Stomach smooth muscle (tissue), 2 donors: Measurements from ENCODE around the gene LRP10.

ENCODE experiments used
- H3K27ac ChIP-seq: one replicate; pipeline ENCODE4 v1.7.0; 2013; ENCODE audit warnings: mild to moderate bottlenecking, low read length, inconsistent platforms
- H3K27me3 ChIP-seq, 2 donors: one replicate each; pipeline ENCODE4 v1.7.0; 2013; ENCODE audit warnings: low read length in 2 of 2; ENCODE audit not compliant: insufficient read depth in 2 of 2, control insufficient read depth in 1 of 2
- H3K36me3 ChIP-seq, 2 donors: one replicate each; pipeline ENCODE4 v1.7.0; 2013; ENCODE audit warnings: low read length in 2 of 2; ENCODE audit not compliant: control insufficient read depth in 2 of 2, insufficient read depth in 2 of 2
- H3K4me1 ChIP-seq: one replicate; pipeline ENCODE4 v1.7.0; 2013; ENCODE audit warnings: low read length; ENCODE audit not compliant: control insufficient read depth, insufficient read depth
- H3K4me3 ChIP-seq, 2 donors: one replicate each; pipeline ENCODE4 v1.7.0; 2013; ENCODE audit warnings: low read length in 2 of 2
- H3K9ac ChIP-seq, 2 donors: one replicate each; pipeline ENCODE4 v1.7.0; 2013; ENCODE audit warnings: low read length in 2 of 2, mild to moderate bottlenecking in 1 of 2
- H3K9me3 ChIP-seq, 2 donors: one replicate each; pipeline ENCODE4 v1.7.0; 2013; ENCODE audit warnings: low read length in 2 of 2; ENCODE audit not compliant: control insufficient read depth in 2 of 2
- donor health status: healthy.
- donor health status: Pancreatic carcinoma.

Gene LRP10

DNA sequence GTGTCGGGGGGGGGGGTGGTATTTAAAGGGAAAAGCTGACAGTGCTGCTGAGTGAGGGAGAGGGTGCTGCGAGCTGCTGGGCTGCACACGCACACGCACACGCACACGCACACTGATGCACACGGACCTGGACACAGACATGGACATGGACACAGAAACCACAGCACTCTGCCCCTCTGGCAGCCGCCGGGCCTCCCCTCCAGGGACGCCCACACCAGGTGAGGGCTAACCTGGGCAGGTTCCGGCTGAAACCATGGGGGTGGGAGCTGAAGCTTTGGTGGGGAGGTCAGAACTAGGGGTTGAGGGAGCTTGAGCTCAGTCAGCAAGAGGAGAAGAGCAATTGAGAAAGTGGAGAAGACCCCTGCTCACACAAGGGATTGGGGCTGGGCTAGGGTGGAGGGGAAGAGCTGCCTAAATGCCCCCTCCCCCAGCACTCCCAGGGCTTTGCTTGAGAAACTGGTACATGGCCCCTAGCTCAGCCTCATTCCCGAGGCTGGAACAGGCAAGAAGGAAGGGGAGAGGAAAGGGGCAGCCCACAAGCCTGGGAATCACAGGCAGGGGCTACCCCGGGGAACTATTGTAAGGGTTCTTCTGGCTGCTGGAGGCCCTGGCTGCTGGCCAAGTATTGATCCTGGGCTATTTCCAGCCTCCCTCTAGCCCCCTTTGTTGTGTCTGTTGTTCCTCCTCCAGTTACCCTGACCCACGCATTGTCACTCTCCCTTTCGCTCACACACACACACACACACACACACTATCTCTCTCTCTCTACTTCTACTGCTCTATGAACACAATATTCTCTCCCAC lies 11.8 kb downstream of the LRP10 start, which contains the start of gene REM2:
Gene REM2, plus strand, starts transcription at position 50 of the 804 bp plus-strand sequence. Its CDS starts 66 bp downstream, at position 116.
- Histone ChIP-seq H3K27me3 (peaks cover 0 to 20% of the 10 kb centered on the region in 2 donors), H3K27ac (no peak within 1 kb of the TSS), H3K9ac (peak within 1 kb of the TSS in 1 of 2 donors; percentile 23), H3K4me3 (no peak within 1 kb of the TSS), H3K4me1 (peaks cover 30% of the 10 kb centered on the region), H3K9me3 (no peaks in the 10 kb centered on the region), H3K36me3 (peaks cover 2 to 3% of the 10 kb centered on the region in 2 donors)

DNA sequence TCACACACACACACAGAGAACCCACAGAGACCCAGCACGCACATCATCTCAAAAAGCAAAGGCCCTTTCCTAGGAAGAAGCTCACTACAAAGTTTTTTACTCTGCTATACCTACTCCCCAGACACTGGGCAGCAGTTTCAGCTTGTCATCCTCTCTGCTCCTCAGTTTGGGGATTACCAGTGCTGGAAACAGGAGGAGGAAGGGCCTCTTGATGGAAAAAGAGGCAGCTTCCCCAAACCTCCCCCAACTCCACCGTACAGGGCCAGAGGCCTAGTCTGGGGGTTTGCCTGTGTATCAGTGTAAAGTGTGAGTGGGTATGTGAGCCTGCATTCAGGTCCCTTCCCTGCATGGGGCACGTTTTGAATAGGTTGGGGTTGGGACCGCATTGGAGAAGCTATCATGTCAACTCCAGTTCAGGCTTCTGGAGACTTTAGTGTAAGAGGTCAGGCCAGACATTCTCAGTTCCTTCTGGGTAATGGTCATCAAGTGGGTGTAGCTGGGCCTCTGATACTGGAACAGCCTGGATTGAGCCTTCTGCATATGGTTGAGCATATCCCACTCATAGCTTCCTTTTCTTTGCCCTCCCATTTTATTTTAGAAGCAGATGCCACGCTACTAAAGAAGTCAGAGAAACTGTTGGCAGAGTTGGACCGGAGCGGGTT lies 12.7 kb downstream of the LRP10 start:
- H3K27me3 ChIP-seq = peaks cover 0 to 20% of the 10 kb centered on the region in 2 donors
- no peak overlapping the region for H3K4me3 ChIP-seq
- peaks cover 30% of the 10 kb centered on the region for H3K4me1 ChIP-seq
- no peak overlapping the region for H3K27ac ChIP-seq
- H3K9me3 ChIP-seq = no peaks in the 10 kb centered on the region
- H3K36me3 ChIP-seq = peaks cover 0 to 3% of the 10 kb centered on the region in 2 donors
- no peak overlapping the region for H3K9ac ChIP-seq

DNA sequence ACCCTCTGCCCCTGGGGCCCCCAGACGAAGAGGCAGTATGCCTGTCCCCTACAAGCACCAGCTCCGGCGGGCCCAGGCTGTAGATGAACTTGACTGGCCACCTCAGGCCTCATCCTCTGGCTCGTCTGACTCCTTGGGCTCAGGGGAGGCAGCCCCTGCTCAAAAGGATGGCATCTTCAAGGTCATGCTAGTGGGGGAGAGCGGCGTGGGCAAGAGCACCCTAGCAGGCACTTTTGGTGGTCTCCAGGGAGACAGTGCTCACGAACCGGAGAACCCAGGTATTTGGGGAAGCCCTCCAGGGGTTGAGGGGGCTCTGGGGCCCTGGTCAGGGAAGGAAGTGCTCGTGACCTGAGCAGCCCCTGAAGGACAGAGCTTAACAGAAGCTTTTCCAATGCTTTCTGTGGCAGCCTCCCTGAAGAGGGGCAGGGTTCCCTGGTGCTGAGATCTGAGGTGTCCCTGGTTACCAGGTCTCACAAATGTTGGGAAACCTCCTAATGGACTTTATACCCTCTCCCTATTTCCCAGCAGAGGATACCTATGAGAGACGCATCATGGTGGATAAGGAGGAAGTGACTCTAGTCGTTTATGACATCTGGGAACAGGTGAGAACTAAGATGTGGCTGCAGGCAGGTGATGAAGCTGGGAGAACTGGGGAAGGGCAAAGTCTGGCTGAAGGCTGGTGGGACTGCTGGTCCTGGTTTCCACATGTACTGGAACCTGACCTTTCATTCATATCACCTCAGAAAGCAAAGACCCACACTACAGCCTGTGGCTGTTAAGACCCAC lies 13.4 kb downstream of the LRP10 start:
- no peaks in the 10 kb centered on the region for H3K9me3 ChIP-seq
- H3K27me3 ChIP-seq = peaks cover 0 to 20% of the 10 kb centered on the region in 2 donors
- H3K27ac ChIP-seq = no peak overlapping the region
- no peak overlapping the region for H3K4me3 ChIP-seq
- H3K36me3 ChIP-seq = no peaks in the 10 kb centered on the region
- peaks cover 30% of the 10 kb centered on the region for H3K4me1 ChIP-seq
- H3K9ac ChIP-seq = no peak overlapping the region

DNA sequence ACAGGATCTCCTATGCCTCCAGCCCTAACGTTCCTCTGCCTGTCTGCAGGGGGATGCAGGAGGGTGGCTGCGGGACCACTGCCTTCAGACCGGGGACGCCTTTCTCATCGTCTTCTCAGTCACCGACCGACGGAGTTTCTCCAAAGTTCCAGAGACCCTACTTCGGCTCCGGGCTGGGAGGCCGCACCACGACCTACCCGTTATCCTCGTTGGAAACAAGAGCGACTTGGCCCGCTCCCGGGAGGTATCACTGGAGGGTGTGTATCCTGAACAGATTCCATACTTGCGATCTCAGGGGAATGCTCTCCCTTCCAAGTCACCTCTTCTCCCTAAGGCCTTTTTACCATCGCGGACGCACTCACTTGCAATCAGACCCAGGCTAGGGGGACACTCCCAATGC lies 14.4 kb downstream of the LRP10 start:
- Histone ChIP-seq H3K27me3 (peaks cover 0 to 20% of the 10 kb centered on the region in 2 donors), H3K4me1 (peaks cover 30% of the 10 kb centered on the region), H3K4me3 (peak overlapping the region in 1 of 2 donors; percentile 72), H3K9me3 (no peaks in the 10 kb centered on the region), H3K9ac (no peak overlapping the region), H3K36me3 (no peaks in the 10 kb centered on the region), H3K27ac (no peak overlapping the region)

DNA sequence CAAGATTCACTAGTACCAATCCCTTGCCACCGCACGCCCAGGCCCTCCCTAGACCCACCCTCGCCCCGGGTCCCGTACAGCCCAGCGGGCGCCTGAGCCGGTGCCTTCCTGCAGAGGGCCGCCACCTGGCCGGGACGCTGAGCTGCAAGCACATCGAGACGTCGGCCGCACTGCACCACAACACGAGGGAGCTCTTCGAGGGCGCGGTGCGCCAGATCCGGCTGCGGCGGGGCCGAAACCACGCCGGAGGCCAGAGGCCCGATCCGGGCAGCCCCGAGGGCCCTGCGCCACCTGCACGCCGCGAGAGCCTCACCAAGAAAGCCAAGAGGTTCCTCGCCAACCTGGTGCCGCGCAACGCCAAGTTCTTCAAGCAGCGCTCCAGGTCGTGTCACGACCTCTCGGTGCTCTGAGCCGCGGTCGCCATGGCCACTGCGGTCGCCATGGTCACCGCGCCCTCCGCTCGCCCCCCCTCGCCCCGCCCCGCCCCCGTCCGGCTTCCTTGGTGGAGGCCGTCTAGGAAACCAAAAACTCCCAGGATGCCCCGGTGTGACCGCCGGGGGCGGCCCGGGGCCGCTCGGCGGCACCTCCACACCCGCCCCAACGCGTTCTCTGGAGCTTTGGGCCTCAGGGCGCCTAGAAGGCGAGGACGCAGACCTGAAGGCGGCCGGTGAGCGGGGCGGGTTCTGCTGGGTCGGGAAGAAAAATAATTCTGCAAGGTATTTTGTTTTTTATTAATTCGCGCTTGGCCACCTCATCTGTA lies 15.1 kb downstream of the LRP10 start:
- Histone ChIP-seq H3K9ac (peak overlapping the region; percentile 48 to 62), H3K27ac (no peak overlapping the region), H3K4me3 (peak overlapping the region; percentile 62 to 72), H3K27me3 (peaks cover 0 to 20% of the 10 kb centered on the region in 2 donors), H3K9me3 (no peaks in the 10 kb centered on the region), H3K4me1 (peaks cover 30% of the 10 kb centered on the region), H3K36me3 (no peaks in the 10 kb centered on the region)

DNA sequence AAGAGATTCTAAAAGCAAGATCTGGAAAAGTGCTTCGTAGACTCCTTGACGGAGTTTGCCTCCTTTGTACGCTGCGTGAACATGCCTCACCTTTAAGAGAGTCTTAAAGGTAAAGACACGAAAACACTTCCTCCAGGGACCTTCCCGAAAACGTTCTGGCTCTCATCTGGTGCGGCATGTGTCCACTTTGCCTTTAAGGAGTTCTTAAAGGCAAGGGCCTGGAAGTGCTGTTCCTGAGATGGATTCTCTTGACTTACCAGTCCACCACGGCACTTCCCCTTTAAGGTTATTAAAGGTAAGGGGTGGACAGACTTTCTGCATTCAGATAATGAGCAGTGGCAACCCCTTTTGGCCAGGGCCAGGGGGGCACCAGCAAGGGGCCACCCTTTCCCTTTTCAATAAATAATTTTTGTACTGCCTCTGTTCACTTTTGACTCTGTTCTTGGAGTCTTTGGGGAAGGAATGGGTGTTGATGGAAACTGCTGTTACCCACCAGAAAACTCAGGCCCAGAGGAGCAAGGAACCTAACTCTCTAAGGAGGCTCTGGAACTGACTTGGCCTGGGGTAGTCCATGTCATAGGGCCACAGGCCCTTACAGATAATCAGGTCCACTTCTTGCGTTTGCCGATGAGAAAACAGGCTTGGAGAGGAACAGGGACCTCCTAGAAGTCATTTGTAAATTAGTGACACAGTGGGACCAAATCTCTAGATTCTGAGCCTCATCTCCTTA lies 15.9 kb downstream of the LRP10 start:
- H3K27me3 ChIP-seq = peaks cover 0 to 20% of the 10 kb centered on the region in 2 donors
- H3K4me3 ChIP-seq = peak overlapping the region; percentile 62 to 72
- H3K9ac ChIP-seq = peak overlapping the region; percentile 48 to 62
- no peaks in the 10 kb centered on the region for H3K36me3 ChIP-seq
- H3K27ac ChIP-seq = no peak overlapping the region
- H3K4me1 ChIP-seq = peaks cover 29% of the 10 kb centered on the region
- no peaks in the 10 kb centered on the region for H3K9me3 ChIP-seq

DNA sequence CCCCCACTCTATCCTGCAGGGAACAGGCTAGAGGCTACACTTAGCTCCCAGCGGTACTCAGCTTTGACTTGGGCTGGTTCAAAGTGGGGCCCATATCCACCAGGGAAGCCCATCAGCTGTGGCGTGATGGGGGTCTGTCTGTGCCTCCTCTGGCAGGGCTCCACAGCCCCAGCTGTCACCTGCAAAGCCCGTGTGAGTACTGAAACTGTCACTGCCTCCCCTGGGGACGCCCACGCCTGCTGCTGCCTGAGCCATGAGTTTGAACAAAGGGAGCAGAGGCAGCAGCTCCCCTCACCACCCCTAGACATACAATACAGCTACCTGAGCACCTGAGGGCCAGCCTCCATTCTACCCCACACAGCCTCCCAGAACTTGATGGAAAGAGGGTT lies 16.4 kb downstream of the LRP10 start:
- Histone ChIP-seq H3K4me3 (peak overlapping the region in 1 of 2 donors; percentile 3), H3K9me3 (no peaks in the 10 kb centered on the region), H3K9ac (no peak overlapping the region), H3K27me3 (peaks cover 0 to 20% of the 10 kb centered on the region in 2 donors), H3K36me3 (no peaks in the 10 kb centered on the region), H3K27ac (no peak overlapping the region), H3K4me1 (peaks cover 23% of the 10 kb centered on the region)

DNA sequence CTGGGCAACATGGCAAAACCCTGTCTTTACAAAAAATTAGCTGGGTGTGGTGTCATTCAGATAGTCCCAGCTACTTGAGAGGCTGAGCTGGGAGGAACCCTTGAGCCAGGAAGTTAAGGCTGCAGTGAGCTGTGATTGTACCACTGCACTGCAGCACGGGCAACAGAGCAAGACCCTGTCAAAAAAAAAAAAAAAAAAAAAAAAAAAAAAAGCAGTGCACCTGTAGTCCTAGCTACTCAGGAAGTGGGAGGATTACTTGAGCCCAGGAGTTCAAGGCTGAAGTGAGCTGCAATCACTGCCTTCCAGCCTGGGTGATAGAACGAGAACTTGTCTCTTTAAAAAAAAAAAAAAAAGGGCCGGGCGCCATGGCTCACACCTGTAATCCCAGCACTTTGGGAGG lies 17.1 kb downstream of the LRP10 start:
- Histone ChIP-seq H3K27ac (no peak overlapping the region), H3K4me1 (peaks cover 17% of the 10 kb centered on the region), H3K9ac (no peak overlapping the region), H3K9me3 (no peaks in the 10 kb centered on the region), H3K27me3 (peaks cover 0 to 16% of the 10 kb centered on the region in 2 donors), H3K4me3 (no peak overlapping the region), H3K36me3 (no peaks in the 10 kb centered on the region)

DNA sequence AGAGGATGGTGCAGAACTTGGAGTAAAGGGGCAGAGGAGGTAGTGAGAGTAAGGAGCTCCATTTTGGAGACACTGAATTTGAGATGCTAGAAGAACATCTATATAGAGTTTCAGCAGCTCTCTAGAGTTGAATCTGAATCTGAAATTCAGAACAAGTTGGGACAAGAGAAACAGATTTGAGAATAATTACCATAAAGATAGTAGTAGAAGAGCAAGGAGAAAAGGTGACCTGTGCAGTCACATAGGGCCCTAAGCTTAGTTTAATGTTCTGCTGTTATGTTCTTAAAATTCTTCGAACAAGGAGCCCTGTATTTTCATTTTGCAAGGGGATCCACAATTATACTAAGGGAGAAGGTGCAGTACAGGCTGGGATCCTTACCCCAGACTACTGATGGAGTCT lies 18.9 kb downstream of the LRP10 start:
- no peak overlapping the region for H3K9ac ChIP-seq
- H3K36me3 ChIP-seq = no peaks in the 10 kb centered on the region
- H3K4me1 ChIP-seq = peaks cover 15% of the 10 kb centered on the region
- H3K9me3 ChIP-seq = no peaks in the 10 kb centered on the region
- H3K27me3 ChIP-seq = peaks cover 0 to 13% of the 10 kb centered on the region in 2 donors
- no peak overlapping the region for H3K4me3 ChIP-seq
- no peak overlapping the region for H3K27ac ChIP-seq
